BJ (cell line): ENCODE results near the gene SPSB4. TPM values are rescaled to one million over a fixed set of nuclear protein-coding genes. Genes with fewer than 3 reads are reported as not detected.

ENCODE experiments used
- CTCF ChIA-PET: fragments of 350-600 bp; formaldehyde crosslinking; extraction: SDS; loops from one replicate; lab custom pipeline; 2021; ENCODE audit warnings: antibody characterized with exemption, inconsistent platforms; lab: Yijun Ruan, JAX
- POLR2A ChIA-PET: fragments of 300-600 bp; sonication (Branson Sonifier 250); formaldehyde crosslinking; extraction: SDS; loops from one replicate; lab custom pipeline; 2021; ENCODE audit warnings: antibody characterized with exemption; lab: Charles Lee
- DNase-seq: peaks from one replicate; pipeline ENCODE4 v3.0.0-alpha.2; 2011; ENCODE audit warnings: low read depth
- H3K27me3 ChIP-seq: 2 replicates; pipeline ENCODE4 v1.6.0; 2011; ENCODE audit warnings: low read length; ENCODE audit not compliant: control insufficient read depth, insufficient read depth
- H3K36me3 ChIP-seq: 2 replicates; pipeline ENCODE4 v1.5.1; 2011; ENCODE audit warnings: low read length; ENCODE audit not compliant: control insufficient read depth, insufficient read depth
- H3K4me3 ChIP-seq: 2 replicates; pipeline ENCODE4 v1.5.1; 2011; ENCODE audit warnings: low read depth, mild to moderate bottlenecking, control low read depth, low read length
- polyA plus RNA-seq: library from polyadenylated mRNA; depleted of rRNA; stranded (reverse); fragments of >200 nt; gene quantifications from 2 replicates; pipeline ENCODE4 v1.2.3, GENCODE V29; 2011
- TF ChIP-seq, protein P1 (sequence below): IDR thresholded peaks from 2 replicates; pipeline ENCODE4 v1.5.1; 2011; ENCODE audit warnings: low read depth, mild to moderate bottlenecking, control low read depth, inconsistent platforms, low read length, moderate library complexity; ENCODE audit not compliant: insufficient read depth

SPSB4 gene
- polyA plus RNA-seq, 1 experiment, result not detected

DNA sequence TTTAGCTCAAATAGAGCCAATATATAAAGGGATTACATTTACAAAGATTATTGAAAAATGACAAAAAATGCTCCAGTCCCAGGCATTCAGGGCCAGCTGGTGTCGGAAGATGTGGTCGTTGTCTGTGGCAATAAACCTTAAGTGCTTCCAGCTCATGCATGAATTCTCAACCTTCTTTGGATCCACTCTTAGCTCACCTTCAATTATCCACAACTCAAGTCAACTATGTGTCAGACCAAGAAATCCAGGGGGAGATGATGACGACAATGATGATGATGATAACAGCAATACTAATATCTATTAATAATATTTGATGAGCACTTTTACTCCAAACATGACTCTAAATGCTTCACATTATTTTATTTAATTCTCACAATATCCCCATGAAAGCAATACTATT is 126.9 kb downstream of the SPSB4 start:
- ChIA-PET CTCF (interaction anchor here (0.7 to 2.5 kb wide), 3 partner anchors 13 to 279 kb away, joined by 3 to 10 read pairs (median 3); no protein-coding TSS in a partner anchor), POLR2A (no interaction called here)
- Histone ChIP-seq H3K27me3 (peaks cover 2% of the 10 kb centered on the region; the same call in 1 of the 2 replicates), H3K36me3 (no peaks in the 10 kb centered on the region), H3K4me3 (no peak overlapping the region)
- TF ChIP-seq, protein P1, sequence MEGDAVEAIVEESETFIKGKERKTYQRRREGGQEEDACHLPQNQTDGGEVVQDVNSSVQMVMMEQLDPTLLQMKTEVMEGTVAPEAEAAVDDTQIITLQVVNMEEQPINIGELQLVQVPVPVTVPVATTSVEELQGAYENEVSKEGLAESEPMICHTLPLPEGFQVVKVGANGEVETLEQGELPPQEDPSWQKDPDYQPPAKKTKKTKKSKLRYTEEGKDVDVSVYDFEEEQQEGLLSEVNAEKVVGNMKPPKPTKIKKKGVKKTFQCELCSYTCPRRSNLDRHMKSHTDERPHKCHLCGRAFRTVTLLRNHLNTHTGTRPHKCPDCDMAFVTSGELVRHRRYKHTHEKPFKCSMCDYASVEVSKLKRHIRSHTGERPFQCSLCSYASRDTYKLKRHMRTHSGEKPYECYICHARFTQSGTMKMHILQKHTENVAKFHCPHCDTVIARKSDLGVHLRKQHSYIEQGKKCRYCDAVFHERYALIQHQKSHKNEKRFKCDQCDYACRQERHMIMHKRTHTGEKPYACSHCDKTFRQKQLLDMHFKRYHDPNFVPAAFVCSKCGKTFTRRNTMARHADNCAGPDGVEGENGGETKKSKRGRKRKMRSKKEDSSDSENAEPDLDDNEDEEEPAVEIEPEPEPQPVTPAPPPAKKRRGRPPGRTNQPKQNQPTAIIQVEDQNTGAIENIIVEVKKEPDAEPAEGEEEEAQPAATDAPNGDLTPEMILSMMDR, result no peak
- no peak for DNase-seq

DNA sequence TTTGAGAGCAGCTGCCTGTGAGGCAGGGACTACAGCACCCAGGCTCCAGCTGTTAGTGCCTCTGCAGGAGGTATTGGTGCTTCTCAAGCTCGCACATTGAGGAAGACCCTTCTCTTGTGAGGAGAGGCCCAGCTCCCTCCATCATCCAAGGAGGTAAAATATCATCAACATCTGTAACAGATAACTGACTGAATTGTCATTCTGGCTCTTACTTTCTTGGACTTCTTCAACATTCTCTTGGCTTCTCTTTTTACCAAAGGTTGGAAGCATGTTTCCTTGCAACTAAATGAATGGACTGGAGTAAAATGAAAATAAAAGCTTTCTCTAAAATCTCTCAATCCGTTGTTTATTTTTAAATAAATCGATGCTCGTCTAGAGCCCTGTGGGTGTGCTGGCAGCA is 127.4 kb downstream of the SPSB4 start:
- Histone ChIP-seq H3K36me3 (no peaks in the 10 kb centered on the region), H3K27me3 (peaks cover 2% of the 10 kb centered on the region; the same call in 1 of the 2 replicates), H3K4me3 (no peak overlapping the region)
- TF ChIP-seq, protein P1, result no peak
- DNase-seq, result no peak
- POLR2A ChIA-PET, result no interaction called here
- CTCF ChIA-PET, result interaction anchor here (2.5 kb wide), 1 partner anchor 13 kb away, joined by 10 read pairs; no protein-coding TSS in a partner anchor

DNA sequence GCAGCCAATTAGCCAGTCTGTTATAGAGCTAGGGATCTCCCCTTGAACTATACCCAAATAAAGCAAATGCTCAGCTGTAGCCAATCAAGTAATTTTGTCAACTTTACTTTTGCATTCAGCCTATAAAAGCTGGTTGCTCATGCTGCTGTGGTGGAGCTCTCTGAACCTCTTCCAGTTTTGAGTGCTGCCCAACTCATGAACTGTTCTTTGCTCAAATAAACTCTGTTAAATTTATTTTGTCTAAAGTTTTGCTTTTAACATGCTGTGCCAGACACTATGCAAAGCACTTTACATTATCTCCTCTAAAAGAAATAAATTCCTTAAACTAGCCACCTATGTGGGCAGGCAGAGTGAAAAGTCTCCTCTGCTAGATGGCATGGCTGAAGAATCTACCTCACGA is 128.8 kb downstream of the SPSB4 start:
- TF ChIP-seq, protein P1, result no peak
- ChIA-PET POLR2A (no interaction called here), CTCF (interaction anchor here (0.6 to 1.4 kb wide), 2 partner anchors 12 to 681 kb away, joined by 3 read pairs; no protein-coding TSS in a partner anchor)
- Histone ChIP-seq H3K4me3 (no peak overlapping the region), H3K27me3 (peaks cover 2% of the 10 kb centered on the region; the same call in 1 of the 2 replicates), H3K36me3 (no peaks in the 10 kb centered on the region)
- DNase-seq, result no peak

DNA sequence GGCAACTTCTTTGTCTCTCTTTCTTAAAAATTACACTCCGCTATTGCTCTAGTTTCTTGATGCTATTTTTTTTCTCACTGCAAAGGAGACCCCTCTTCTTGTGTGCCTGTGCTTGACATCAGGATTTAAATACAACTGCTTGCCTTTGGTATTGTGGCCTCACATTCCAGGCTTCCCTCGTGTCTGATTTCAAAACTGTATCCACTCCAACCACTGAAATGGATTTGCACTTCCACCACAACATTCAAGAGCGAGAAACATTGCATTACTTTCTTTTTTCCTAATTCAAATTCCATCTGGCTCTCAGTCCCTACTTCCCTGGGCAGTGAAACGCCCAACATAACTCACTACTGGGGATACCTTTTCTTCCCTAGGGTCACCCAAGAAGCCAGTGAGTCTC is 130.0 kb downstream of the SPSB4 start:
- Histone ChIP-seq H3K4me3 (no peak overlapping the region), H3K27me3 (peaks cover 2% of the 10 kb centered on the region; the same call in 1 of the 2 replicates), H3K36me3 (no peaks in the 10 kb centered on the region)
- ChIA-PET CTCF (interaction anchor here (1.2 to 1.3 kb wide), 2 partner anchors 11 to 181 kb away, joined by 3 to 4 read pairs; no protein-coding TSS in a partner anchor), POLR2A (no interaction called here)
- TF ChIP-seq, protein P1, result no peak
- no peak for DNase-seq

DNA sequence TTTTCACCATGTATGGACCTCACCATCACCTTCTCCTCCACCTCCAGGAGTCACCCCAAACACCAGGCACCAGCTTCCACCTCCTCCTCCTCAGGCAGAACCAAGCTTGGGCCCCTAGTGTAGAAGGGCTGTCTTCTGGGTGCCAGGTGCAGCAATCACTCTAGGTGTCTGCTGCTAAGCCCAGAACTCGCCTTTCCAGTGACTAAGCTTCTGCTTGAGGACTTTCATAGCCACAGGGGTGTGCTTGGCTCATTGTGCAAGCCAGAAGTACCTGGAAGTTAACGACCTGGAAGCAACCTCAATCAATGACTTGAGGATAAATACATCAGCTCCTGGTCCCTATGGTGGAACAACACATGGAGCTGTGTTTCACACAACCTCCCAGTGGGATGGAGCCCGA is 130.7 kb downstream of the SPSB4 start:
- POLR2A ChIA-PET, result no interaction called here
- Histone ChIP-seq H3K27me3 (peaks cover 2% of the 10 kb centered on the region; the same call in 1 of the 2 replicates), H3K4me3 (no peak overlapping the region), H3K36me3 (no peaks in the 10 kb centered on the region)
- CTCF ChIA-PET, result interaction anchor here (0.6 to 1.3 kb wide), 3 partner anchors 10 to 181 kb away, joined by 3 to 4 read pairs (median 3); no protein-coding TSS in a partner anchor
- TF ChIP-seq, protein P1, result no peak
- DNase-seq, result no peak
